GM20431 (cell line): ENCODE data around the gene MTUS2.

Experiments used
- in situ Hi-C: fragments of 300-500 bp; cut with MseI, MboI; formaldehyde crosslinking; loops from one replicate; pipeline ENCODE4 v1.15.0; 2020; ENCODE audit warnings: low sequenced_read_pairs; ENCODE audit not compliant: unreplicated experiment

Gene MTUS2

DNA sequence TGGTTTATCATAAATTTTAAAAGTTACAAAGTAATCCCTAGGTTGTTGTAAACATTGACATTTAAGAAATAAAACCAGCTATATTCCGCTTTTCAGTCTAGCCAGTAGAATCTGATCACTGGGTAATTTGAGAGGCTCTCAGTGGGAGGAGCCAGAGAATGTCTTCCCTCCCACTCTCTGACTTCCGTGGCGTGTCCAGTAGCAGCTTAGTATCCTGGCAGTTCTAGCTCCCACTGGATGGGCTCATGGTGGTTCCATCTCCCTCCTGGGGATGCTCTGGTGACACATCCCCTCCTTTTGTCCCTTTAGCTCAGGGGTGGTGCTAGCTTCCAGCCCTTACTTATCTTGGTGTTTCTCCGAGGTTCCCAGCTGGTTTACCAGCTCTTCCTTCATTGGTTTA lies 34.5 kb downstream of the MTUS2 start:
- in situ Hi-C loops: no loop called here

- in situ Hi-C loops: no loop called here
These were observed 36.1 kb downstream of the MTUS2 start for GRCh38 chr13:28856287-28856686.

- in situ Hi-C loops: no loop called here
These were observed 38.9 kb downstream of the MTUS2 start for GRCh38 chr13:28859069-28859468.

DNA sequence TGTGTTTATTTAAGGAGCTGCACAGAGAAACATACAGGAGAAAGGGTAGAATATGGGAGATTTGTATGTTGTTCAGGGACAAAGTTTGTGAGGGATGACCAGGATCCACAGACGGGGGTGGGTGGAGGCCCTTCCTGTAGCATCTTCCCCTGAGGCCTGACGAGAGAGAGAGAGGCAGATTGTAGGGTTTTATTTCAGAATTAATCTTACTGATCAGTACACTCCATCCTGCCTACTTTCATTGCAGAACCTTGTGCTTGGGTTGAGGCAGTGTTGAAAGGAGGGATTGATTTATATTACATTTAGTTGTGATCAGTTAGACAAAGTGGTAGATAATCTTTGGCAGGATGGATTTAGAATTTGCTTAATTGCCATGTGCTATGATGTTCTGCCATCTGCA lies 39.6 kb downstream of the MTUS2 start:
- in situ Hi-C loops: no loop called here

- in situ Hi-C loops: no loop called here
These were observed 44.4 kb downstream of the MTUS2 start for GRCh38 chr13:28864544-28864943.

DNA sequence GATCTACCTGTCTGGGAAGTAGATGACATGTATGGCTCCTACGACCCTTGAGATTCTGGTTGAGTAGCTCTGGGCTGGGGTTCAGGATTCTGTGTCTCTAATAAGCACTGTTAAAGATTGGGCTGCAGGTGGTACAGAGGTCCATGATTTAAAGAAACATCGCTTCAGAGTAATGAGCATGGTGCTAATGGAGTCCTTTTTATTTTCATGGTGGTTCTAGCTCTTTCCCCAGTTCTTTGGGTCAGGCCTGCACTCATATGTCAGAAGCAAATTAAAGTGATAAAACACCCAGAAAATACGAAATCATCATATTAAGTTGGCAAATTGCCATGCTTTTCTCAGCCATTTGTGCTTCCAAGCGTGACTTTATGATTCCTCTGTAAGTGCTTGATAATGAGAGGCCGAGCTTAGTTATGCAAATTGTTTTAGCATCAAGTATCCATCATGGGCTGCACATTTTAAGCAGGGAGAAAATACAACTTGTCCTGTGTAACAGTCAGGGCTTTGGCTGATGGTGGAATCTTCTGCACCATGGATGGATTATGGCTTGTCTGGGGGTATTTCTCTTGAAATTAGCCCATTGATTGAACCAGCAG lies 45.1 kb downstream of the MTUS2 start:
- in situ Hi-C loops: no loop called here

DNA sequence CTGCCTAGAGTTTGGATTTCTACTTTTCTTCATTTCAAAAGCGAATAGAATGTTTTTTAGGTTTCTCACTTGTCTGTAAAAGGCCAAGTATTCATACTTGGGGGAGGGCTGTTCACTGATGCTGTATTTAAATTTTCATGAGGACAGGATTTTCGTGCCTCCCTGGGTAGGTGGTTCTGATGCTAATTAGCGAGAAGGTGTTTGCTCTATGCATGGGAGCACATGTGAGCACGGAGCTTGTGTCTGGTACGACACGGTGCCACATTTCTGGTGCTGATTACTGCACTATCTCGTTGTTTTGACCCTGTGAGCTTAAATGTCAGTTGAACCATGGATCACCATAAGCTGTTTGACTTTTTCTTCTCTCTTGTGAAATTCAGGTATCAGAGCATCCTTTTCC lies 45.8 kb downstream of the MTUS2 start:
- in situ Hi-C loops: no loop called here

DNA sequence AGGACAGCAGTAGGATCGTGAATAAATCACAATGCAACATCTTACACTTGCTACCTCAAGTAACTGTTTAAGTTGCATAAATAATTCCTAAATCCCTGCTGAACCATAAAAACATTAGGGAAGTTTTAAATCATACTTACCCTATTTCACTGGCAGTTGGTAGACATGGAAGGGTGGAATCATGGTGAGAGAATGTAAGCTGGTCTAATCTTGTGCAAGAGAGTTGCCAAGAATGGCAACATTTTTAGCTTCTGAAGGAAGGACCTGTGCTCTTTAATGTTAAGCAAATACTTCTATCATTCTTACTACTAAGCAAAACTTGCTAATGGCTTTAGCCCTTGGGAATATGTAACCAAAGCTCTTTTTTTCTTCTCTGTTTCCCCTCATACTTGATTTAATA lies 46.8 kb downstream of the MTUS2 start:
- in situ Hi-C loops: no loop called here

GRCh38 chr13:28867564-28867963 lies 47.4 kb downstream of the MTUS2 start:
- in situ Hi-C loops: no loop called here

DNA sequence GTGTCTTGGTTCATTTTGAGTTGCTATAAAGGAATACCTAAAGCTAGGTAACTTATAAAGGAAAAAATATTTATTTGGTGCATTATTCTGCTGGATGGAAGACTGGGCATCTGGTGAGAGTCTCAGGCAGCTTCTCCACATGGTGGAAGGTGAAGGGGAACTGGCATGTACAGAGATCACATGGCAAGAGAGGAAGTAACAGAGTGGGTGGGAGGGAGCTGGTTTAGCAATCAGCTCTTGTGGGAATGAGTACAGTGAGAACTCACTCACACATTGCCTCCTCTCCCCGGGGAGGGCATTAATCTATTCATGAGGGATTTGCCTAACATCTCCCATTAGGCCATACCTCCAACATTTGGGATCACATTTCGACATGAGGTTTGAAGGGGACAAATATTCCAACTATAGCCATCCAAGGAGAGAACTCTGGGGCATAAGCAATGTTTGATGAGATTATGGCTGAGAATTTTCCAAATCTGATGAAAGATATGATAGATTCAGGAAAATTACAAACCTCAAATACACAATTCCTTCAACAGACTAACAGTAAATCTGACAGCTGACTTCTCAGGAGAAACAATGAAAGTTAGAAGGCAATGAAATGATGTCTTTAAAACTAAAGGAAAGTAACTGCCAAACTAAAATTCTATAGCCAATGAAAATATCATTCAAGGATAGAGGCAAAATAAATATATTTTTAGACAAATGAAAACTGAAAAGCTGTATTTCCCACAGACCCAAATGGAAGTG lies 52.5 kb downstream of the MTUS2 start:
- in situ Hi-C loops: no loop called here

DNA sequence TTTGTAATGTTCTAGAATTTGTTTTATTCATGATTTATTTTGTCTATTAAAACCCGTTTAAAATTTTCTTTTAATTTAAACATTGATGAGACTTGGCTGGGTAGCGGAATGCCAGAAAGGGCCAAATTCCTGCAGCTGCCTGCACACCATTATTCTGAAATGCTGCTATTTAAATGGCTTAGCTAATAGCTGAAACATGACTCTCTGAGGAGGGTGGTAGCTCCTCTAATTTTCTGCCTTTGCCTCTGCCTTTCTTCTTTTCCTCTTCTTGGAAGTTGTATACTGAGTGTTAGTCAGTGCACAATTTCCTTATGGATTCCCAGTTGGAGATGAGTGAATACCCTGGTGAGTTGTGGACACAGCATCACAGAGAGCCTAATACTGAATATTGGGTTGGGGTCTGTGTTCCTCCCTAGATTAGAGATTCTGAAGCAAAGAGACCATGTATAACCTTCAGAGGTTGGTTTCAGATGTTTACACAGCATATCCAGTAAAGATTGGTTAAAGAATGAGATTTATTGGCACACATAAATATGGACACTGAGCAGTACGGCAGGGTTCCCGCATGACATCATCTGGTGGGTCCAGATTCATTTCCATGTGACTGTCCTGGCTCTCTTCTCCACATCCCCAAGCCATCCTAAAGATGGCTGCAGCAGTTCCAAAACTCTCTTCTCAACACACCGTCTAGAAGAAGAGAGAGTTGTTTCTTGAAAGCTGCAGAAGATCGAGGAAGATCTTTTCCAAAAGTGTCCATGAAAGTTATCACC lies 55.9 kb downstream of the MTUS2 start:
- in situ Hi-C loops: no loop called here

DNA sequence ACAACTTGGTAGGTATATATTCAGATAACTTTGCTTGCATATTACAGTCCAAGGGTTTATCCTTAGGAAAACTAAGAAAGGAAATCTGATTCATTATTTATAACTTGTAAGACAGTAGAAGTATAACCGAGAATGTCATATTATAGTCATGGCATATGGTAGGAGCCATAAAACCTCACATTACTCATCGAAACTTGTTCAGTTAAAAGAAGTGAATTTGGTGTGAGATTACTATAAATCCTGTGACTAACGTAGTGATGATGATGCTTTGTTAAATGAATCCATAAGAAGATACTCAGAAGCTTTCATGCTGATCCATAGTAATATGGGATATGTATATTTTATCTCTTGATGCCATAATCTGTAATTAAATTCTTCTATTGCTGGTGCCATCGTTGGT lies 57.3 kb downstream of the MTUS2 start:
- in situ Hi-C loops: no loop called here

GRCh38 chr13:28885181-28885580 lies 65.0 kb downstream of the MTUS2 start:
- in situ Hi-C loops: no loop called here

GRCh38 chr13:28889086-28889732 lies 69.1 kb downstream of the MTUS2 start:
- in situ Hi-C loops: no loop called here

GRCh38 chr13:28890712-28891111 lies 70.6 kb downstream of the MTUS2 start:
- in situ Hi-C loops: no loop called here

DNA sequence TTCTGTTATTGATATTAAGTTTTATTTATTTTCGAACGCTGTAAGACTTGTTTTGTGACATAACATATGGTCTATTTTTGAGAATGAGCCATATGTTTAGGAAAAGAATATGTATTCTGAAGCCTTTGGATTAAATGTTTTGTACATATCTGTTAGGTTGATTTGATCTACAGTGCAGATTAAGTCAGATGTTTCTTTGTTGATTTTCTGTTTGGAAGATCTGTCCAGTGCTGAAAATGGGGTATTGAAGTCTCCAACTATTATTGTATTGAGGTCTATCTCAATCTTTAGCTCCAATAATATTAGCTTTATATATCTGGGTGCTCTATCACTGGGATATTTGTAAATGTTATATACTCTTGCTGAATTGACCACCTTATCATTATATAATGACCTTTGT lies 97.9 kb downstream of the MTUS2 start:
- in situ Hi-C loops: no loop called here

- in situ Hi-C loops: no loop called here
These were observed 102.2 kb downstream of the MTUS2 start for GRCh38 chr13:28922341-28922740.

DNA sequence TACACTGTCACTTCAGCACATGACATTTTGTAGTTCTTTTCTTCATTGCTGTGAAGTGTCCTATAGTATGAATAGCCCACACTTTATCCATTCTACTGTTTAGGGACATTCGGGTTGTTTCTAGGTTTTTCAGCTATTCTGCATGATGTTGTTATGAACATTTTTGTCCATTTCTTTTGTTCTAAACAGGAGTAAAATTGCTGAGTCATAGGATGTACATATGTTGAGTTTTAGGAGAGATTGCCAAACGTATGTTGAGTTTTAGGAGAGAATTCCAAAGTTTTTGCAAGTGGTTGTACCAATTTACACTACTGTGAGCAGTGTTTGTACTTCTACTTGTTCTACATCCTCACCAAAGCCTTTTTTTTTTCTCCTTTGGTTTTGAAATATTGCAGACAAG lies 115.0 kb downstream of the MTUS2 start:
- in situ Hi-C loops: no loop called here

GRCh38 chr13:28942906-28943305 lies 122.8 kb downstream of the MTUS2 start:
- in situ Hi-C loops: no loop called here

GRCh38 chr13:28953714-28954418 lies 133.7 kb downstream of the MTUS2 start:
- in situ Hi-C loops: no loop called here
